HG03460 (cell line): ENCODE data around the gene CLCNKA.
"Not testable (repeated sequence)": the region's sequence is repeated elsewhere in the genome, so short reads cannot be mapped to it uniquely, and the experiment has no call there.

Experiments used
- ATAC-seq: cut with Tn5 transposase; IDR thresholded peaks from one replicate; pipeline ENCODE4 v1.9.1; 2021; ENCODE audit not compliant: unreplicated experiment

CLCNKA gene

DNA sequence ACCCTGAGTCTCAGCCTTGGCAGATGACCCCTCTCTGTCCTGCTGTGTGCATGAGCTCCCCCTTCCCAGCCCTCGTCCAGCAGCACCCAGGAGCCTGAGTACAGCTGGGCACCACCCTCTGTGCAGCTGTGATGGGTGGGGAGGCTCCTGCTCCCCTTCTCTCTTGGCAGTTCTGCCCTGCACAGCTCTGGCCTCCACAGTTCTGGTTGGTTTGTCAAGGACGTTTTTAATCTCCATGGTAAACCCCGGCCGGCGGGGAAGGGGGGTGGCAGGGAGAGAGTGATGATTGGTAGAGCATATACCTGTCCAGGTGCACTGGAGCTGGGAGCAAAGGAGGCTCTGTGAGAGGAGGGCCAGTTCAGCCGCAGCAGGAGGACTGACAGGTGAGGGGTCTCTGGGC, at the start of gene CLCNKA:
CLCNKA (plus strand) TSS at position 356 of the 400 bp plus-strand sequence. CDS start 584 bp downstream, outside the sequence.
- ATAC-seq, result no peak

GRCh38 chr1:15972409-15972808, 49.4 kb upstream of the CLCNKA start:
- ATAC-seq, result no peak

DNA sequence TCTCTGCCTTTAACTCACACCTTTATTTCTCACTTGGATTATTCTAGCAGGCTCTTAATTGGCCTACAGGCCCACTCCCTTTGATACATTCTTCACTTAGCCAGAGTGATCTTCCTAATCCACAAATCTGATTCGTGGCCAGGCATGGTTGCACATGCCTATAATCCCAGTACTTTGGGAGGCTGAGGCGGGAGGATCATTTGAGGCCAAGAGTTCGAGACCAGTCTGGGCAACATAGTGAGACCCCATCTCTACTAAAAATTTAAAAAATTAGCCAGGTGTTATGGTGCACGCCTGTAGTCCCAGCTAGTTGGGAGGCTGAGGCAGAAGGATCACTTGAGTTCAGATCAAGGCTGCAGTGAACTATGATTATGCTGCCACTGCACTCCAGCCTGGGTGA, 48.1 kb upstream of the CLCNKA start:
- ATAC-seq, result no peak

- ATAC-seq, result peak; percentile 43
Observed at GRCh38 chr1:15974855-15975254, 47.0 kb upstream of the CLCNKA start.

DNA sequence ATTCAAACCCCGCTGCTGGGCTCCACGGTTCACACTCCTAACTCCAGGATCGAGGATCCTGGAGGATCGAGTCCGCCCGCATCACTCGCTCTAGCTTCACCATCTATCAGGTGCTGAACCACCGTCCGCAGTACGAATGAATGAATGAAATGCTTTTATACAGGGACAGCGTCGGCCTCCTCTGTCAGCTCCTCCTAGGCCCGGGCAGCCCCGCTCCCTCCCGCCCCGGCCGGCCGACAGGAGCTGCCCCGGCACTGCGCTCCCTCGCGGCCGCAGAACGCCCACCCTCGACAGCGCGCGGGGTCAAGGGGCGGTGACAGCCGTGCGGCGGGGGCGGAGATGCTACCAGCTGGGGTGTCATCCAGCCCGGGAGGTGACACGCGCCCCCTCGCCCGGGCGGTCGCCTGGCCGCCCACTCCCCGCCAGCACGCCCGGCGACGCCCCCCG, 46.5 kb upstream of the CLCNKA start:
- peak; percentile 58 for ATAC-seq

DNA sequence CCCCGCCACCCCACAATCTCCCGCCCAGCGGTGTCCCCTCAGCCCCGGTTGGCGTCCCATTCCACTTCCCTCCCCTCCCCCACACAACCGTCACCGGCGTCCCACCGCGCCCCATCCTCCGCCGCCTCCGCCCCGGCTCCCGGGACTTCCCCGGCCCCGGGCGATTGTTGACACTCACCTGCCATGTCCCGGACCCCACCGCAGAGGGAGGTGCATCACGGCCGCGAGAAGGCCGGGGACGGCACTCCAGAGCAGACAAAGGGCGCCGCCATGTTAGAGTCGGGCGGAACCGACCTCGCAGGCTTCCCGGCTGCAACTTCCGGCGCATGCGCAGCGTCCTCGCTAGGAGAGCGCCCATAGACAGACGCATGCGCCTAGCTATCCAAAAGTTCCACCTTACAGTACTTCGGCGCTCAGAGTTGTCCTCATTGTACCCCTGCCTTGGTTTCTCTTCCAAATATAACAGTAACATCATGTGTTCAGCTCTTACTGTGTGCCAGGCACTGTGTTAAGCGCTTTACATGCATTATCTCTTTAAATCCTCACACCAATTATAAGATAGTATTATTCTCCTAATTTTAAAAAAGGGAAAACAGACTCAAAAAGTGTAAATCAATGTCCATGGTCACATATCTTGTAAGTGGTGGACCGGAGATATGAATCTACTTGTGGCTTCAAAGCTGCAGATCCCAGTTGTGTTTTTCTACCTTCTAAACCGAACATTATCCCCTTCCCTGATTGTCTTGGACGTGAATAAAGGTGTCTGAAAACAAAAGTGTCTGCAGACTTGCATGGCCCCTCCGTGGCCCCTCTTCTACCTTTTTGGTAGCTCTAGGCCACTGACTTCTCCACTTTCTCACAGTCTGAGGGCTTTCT, 45.8 kb upstream of the CLCNKA start, which contains the start of gene ZBTB17:
ZBTB17 (minus strand) TSS at position 297 of the 876 bp plus-strand sequence. CDS start 27,606 bp downstream, outside the sequence.
- peak; percentile 71 for ATAC-seq

- ATAC-seq, result not testable (repeated sequence)
Observed at GRCh38 chr1:15977947-15978346, 43.9 kb upstream of the CLCNKA start.

- no peak for ATAC-seq
Observed at GRCh38 chr1:15981679-15982078, 40.2 kb upstream of the CLCNKA start.

- no peak for ATAC-seq
Observed at GRCh38 chr1:15983275-15983674, 38.6 kb upstream of the CLCNKA start.

- ATAC-seq, result no peak
Observed at GRCh38 chr1:15985611-15986297, 36.1 kb upstream of the CLCNKA start.

DNA sequence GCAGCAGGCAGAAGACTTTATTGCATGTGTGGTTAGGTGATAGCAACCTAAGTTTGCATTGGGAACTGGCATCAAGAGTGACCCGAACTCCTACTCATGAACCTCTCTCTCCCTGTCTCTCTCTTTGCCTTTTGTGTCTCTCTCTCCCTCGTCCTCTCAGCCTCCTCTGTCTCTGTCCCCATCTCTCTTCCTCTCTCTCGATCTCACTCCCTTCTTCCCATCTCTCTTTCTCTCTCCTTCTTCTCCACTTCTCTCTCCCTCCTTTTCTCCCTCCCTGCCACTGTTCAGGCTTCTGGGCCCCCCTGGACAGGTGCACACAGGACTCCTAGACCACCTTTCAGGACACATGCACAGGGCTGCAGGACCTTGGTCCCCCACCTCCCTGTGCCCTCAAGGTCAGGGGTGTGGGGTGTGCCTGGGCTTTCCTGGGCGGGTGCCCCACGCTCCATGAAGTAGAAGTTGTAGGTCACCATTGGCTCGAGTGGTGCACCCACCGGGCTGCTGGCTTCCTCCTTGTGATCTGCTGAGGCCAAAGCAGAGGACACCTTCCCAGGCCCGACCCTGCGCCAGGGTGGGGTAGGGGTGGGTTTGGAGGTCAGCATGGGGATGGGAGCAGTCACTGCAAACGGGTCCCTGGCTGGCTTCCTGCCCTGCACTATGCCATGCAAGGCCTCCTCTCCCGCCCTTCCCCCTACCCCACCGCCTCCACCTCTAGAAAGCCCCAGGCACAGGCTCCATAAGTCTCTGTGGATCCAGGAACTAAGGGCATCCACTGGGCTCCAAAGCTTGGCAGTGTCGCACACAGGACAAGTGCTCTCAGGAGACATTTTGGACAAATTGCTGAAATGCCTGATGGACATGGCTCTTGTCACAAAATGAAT, 32.7 kb upstream of the CLCNKA start:
- no peak for ATAC-seq

- ATAC-seq, result no peak
Observed at GRCh38 chr1:15989776-15990175, 32.1 kb upstream of the CLCNKA start.

- ATAC-seq, result no peak
Observed at GRCh38 chr1:15991427-15992186, 30.2 kb upstream of the CLCNKA start.

- ATAC-seq, result no peak
Observed at GRCh38 chr1:15992187-15992553, 29.7 kb upstream of the CLCNKA start.

GRCh38 chr1:15992582-15993500, 29.0 kb upstream of the CLCNKA start:
- no peak for ATAC-seq

DNA sequence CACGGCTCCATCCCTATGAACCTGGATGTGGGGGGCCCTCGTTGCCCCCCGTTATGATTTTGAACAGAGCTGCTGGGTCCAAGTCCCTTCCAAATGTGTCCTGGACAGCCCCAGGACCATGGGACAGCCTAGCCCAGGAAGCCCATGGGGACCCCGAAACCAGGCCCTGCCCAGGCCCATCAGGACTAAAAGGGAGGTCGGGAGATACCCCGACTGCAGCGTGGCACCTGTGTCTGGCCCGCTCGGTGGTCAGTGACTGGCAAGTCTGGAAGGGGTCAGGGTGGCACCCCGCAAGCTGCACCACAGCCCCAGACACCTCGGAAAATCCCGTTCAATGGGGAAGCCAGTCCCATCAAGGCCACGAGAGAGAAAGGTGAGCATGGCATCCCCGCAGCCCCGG, 28.2 kb upstream of the CLCNKA start:
- no peak for ATAC-seq

- no peak for ATAC-seq
Observed at GRCh38 chr1:15994081-15994480, 27.8 kb upstream of the CLCNKA start.

- ATAC-seq, result no peak
Observed at GRCh38 chr1:15994590-15995351, 27.1 kb upstream of the CLCNKA start.
